MV-4-11 (cell line): Measurements from ENCODE around the gene DZIP1.
"Not testable (repeated sequence)": the region's sequence is repeated elsewhere in the genome, so short reads cannot be mapped to it uniquely, and the experiment has no call there.

Experiments
- DNase-seq: peaks from one replicate; lab custom pipeline; 2025; lab: John Stamatoyannopoulos, UW

The DZIP1 gene, protein sequence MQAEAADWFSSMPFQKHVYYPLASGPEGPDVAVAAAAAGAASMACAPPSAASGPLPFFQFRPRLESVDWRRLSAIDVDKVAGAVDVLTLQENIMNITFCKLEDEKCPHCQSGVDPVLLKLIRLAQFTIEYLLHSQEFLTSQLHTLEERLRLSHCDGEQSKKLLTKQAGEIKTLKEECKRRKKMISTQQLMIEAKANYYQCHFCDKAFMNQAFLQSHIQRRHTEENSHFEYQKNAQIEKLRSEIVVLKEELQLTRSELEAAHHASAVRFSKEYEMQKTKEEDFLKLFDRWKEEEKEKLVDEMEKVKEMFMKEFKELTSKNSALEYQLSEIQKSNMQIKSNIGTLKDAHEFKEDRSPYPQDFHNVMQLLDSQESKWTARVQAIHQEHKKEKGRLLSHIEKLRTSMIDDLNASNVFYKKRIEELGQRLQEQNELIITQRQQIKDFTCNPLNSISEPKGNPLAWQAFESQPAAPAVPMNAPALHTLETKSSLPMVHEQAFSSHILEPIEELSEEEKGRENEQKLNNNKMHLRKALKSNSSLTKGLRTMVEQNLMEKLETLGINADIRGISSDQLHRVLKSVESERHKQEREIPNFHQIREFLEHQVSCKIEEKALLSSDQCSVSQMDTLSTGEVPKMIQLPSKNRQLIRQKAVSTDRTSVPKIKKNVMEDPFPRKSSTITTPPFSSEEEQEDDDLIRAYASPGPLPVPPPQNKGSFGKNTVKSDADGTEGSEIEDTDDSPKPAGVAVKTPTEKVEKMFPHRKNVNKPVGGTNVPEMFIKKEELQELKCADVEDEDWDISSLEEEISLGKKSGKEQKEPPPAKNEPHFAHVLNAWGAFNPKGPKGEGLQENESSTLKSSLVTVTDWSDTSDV

DNA sequence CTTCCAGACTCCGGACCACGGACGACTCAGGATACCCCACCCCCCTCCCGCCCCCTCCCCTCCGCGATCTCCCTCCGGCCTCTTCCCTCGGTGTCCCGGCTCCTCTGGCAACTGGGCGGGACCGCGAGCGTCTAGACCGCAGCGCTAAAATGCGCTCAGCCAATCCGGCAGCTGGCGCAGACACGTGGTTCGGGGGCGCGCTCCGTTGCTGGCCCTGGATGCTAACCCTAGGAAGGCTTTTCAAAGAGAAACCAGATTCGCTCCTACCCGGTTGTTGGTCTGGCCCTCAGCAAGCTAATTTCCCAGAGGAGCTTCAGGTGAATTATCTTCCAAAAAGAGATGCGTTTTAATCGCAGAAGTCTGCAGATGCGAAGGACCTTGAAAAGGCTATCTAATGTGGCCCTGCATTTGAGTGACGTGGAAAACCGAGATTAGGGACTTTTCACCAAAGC is at the start of gene DZIP1:
Gene DZIP1, minus strand, starts transcription at position 106 of the 452 bp plus-strand sequence. CDS start 2,677 bp downstream, outside the sequence.
- no peak for DNase-seq

DNA sequence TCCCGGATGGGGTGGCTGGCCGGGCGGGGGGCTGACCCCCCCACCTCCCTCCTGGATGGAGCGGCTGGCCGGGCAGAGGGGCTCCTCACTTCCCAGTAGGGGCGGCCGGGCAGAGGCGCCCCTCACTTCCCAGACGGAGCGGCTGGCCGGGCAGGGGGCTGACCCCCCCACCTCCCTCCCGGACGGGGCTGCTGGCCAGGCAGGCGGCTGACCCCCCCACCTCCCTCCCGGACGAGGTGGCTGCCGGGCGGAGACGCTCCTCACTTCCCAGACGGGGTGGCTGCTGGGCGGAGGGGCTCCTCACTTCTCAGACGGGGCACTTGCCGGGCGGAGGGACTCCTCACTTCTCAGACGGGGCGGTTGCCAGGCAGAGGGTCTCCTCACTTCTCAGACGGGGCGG is 46.5 kb upstream of the DZIP1 start:
- DNase-seq: not testable (repeated sequence)

DNA sequence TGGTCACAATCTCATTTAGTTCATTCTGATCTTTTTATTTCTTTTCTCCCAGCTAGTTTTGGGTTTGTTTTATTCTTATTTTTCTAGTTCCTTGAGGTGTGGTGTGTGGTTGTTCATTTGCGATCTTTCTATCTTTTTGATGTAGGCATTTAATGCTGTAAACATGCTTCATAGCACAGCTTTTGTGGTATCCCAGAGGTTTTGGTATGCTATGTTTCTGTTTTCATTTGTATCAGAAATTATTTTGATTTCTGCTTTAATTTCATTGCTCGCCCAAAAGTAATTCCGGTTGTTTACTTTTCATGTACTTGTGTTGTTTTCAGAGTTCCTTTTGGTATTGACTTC is 45.0 kb upstream of the DZIP1 start:
- DNase-seq: no peak

DNA sequence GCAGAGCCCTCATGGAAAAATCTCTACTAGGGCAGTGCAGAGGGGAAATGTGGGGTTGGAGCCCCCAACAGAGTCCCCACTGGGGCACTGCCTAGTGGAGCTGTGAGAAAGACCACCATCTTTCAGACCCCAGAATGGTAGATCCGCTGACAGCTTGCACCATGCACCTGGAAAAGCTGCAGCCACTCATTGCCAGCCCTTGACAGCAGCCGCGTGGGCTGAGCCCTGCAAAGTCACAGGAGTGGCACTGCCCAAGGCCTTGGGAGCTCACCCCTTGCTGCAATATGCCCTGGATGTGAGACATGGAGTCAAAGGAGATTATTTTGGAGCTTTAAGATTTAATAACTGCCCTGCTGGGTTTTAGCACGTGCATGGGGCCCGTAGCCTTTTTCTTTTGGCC is 40.5 kb upstream of the DZIP1 start:
- DNase-seq: not testable (repeated sequence)

DNA sequence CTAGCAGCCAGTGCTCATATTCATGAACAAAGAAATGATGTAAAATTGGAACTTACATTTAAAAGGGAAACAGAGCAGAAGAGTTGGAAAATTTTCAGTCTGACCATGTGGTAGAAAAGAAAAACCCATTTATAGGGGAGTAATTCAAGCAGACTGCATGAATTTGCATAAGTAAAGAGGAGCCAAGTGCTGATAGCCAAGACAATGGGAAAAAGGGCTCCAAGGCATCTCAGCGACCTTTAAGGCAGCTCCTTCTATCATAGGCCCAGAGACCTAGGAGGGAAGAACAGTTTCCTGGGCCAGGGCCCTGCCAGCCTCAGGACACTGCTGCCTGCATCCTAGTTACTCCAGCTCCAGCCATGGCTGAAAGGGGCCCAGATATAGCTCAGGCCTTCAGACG is 39.9 kb upstream of the DZIP1 start:
- DNase-seq: no peak

DNA sequence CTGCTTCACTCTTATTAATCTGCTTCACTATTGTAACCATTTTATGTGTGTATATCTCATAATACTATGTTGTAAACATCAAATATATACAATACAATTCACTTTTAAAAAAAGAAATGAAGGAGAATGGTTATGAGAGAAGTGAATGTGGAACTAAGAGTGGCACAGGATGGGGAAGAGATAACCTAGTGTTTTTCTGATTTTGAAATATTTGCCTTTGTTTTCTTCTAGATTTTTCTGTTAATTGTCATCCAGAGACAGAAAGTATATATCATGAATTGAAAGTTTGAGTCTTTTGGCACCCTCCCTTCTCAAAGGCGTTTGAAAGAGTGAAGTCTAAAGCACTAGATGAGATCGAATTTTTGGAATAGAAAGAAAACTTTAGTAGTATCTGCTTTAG is 35.2 kb upstream of the DZIP1 start:
- DNase-seq: peak; percentile 46

DNA sequence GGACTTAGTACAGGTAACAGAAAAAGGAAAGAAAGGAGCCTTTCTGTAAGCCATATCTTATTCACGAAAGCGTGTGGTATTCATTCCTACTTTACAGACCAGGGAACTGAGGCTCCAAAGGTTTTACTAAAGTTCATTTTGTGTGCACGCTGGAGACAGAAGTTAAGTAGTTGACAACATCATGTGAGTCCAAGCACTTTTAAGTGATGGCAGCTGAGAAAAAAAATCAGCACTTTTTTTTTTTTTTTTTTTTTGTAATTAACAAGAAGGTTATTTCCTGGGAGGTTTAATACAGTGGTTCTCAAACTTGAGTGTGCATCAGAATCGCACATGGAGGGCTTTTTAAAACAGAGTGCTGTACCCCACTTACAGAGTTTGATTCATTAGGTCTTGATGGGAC is 34.5 kb upstream of the DZIP1 start:
- DNase-seq: no peak

DNA sequence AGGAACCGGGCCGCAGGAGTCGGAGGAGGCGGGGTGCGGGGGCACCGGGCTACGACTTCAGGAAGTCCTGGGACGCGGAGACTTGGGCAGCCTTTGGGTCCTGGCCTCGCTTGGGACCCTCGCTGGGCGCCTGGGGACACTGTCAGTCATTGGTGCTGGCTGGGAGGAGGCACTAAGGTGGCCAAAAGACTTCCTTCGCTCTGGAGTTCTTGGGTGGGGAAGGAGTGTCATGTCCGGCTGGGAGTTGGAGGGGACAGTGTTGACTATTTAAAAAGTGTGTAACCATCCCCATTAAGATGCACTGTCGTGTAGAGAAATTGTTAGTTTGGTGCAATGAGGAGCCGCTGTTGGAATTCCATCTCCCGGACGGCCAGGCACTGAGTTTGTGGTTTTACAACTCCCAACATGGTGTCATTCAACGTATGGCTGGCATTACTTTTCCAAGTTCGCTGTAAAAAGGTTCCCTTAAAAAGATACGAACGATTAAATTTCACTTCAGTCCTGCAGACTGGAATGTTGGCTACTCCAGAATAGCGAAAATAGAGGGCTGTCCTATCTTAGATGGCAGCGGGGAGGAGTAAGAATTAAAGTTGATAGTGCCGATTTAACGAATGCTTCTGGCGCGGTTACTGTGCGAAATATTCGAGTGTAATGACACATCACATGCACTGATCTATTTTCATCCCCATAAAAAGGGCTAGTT is 33.2 kb upstream of the DZIP1 start:
- peak; percentile 5 for DNase-seq

DNA sequence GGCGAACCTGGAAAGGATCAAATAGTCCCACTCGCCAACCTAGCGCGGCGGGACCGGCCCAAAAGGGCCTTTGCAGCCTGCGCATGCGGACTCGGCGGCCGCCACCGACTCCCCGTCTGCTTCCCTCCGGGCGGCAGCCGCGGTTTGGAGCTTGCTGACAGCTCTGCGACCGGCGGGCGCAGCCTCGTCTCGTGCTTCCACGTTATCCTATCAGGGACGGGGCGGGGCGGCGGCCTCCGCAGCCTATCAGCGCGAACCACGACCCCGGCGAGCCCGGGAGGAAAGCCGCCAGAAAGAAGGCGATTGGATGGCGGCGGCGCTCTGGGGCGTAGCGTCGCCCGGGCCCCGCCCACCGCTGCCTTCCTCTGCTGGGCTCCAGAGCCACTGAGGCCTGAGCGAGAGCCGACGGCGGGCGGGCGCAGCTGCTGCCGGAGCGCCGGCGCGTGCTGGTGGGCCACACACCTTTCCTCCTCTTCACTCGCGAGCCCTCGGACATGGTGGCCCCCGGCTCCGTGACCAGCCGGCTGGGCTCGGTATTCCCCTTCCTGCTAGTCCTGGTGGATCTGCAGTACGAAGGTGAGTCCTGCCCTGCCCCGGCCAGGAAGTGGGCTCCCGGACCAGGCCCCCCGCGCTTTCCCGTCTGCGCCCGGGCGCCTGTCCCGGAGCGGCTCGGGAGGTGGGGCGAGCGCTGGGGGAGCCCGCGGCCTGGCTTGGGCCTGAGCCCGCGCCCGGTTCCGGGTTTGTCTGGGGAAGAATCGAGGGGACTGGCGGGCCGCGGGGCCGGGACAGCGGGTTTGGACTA is 32.5 kb upstream of the DZIP1 start, which contains the start of gene DNAJC3:
Gene DNAJC3, plus strand, starts transcription at position 378 of the 802 bp plus-strand sequence. Its CDS starts 117 bp downstream, at position 495.
- DNase-seq: peak; percentile 96

DNA sequence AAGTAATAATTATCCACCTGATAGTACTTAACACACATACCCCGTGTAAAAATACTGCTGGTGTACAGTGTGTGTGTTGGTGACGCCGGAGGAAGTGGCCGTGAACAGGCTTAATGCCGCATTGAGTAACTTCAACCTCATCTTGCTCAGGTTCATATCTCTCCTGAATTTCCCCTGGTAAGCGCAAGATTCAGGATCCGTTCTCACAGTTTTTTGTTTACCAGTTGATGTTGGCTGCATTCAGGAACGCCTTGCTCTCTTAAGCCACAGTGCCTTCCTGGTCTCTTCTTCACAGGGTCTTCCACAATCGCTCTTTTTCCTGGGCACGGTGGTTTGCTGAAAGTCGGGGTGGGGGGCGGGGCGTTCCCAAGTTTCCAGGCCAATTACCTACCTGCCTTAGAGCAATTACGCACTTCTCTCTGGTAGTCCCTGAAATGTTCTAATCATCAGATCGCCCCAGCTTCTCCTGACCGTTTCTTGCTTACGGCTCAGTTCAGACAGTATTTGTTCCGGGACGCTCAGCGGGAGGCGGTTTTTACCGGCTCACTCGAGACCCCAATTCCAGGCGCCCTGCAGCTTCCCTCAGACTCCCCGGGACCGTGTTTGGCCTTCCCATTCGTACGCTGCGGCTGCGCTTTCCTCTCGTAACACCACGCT is 31.7 kb upstream of the DZIP1 start:
- peak; percentile 52 for DNase-seq

DNA sequence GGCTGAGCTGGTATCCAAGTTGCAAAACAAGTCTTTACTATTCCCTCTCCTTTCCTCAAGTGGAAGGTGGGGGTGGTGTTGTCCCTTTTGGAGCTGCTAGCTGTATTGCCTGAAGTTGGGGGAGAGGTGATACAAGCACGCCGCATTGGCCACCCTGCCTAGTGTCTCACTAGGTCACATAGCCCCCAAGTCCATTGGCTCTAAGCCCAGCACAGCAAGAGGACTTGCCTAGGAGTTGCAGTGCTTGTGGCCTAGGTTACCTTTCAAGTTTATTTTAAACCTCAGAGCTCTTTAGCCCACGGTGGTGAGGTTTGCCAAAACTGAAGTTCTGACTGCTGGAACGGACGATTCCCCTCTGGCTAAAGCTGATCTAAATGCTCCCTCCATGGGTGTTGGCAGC is 27.1 kb upstream of the DZIP1 start:
- DNase-seq: no peak

DNA sequence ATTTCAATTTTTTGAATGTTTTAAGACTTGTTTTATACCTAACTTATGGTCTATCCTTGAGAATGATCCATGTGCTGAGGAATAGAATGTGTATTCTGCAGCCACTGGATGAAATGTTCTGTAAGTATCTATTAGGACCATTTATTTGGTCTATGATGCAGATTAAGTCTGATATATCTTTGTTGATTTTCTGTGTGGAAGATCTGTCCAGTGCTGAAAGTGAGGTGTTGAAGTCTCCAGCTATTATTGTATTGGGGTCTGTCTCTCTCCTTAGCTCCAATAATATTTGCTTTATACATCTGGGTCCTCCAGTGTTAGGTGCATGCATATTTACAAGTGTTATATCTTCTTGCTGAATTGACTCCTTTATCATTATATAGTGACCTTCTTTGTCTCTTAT is 22.7 kb upstream of the DZIP1 start:
- DNase-seq: not testable (repeated sequence)

DNA sequence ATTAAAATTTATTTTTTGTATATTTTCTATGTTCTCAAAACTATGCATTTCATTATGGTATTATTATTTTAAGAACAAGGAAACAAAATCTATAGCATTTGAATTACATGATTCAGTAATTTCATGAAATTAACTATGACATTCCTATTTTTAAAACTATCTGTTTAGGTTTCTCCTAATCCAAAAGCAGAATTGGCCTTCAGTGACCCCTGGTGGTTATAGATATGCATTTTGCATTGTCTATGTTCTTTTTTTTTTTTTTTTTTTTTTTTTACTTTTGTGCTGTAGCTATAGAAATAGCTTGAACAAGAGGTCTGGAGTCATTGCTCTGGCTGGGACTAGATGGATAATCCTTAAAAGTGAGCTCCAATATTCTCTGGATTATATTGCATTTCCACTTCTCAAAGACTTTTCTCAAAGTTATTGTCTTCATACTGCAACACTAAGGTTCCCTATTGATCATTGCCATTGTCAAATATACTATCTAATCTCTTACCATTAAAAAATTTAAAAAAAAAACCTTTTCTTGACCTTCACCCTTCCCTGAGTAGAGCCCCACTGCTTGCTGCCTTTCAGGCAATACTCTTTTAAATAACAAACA is 16.6 kb upstream of the DZIP1 start:
- peak; percentile 34 for DNase-seq

DNA sequence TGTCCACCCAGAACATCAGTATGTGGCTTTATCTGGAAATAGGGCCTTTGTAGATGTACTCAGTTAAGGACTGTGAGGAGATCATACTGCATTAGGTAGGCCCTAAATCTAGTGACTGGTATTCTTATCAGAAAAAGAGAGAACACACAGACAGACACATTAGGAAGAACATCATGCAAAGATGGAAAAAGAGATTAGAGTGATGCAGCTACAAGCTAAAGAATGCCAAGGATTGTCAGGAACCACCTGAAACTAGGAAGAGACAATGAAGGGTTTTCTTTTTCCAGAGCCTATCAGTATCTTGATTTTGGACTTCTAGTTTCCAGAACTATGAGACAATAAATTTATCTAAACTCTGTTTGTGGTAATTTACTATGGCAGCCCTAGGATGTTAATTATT is 15.0 kb upstream of the DZIP1 start:
- no peak for DNase-seq

DNA sequence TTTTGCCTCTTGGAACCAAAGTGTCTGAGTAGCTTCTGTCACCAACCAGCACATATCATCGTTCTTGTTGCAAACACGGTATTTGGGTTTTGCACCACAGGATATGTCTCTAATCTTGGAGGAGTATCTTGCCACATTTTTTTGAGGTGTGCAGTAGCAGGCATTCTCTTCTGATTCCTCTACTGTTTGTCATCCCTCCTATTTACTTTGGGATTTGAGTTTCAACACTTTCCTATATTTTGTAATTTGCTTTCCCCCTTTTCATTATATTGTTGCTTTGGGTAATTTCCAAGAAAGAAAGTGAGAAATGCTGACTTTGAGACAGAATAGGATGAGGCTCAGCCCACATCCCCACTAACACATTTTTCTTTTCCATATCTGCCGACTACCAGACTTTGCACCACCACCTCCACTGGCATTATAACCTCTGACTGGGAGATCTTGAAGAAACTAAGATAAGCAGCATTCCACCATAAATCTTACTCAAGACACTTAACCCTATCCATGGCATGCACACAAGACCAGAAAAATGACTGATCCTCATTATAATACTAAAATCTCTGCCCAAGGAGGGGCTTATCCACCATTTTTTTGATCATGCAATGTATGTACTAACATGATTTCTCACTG is 12.0 kb upstream of the DZIP1 start:
- no peak for DNase-seq

DNA sequence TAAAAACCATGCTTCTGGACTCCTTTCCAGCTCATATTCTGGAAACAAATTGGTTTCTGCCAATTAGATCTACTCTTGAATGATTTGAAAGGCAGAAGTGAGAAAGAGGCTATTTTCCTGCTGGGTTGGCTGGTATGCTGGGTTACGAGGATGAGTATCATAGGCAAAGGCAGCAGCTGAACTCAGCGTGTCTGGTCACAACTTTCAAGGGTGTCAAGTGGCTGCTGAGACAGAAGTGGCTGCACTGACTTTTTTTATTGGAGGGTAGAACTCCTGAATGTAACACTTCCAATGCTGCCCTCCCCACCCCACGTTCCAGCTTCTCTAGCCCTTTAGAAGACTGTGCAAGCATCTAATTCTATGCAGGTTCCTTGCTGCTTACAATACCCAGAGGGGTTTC is 8.3 kb upstream of the DZIP1 start:
- no peak for DNase-seq

DNA sequence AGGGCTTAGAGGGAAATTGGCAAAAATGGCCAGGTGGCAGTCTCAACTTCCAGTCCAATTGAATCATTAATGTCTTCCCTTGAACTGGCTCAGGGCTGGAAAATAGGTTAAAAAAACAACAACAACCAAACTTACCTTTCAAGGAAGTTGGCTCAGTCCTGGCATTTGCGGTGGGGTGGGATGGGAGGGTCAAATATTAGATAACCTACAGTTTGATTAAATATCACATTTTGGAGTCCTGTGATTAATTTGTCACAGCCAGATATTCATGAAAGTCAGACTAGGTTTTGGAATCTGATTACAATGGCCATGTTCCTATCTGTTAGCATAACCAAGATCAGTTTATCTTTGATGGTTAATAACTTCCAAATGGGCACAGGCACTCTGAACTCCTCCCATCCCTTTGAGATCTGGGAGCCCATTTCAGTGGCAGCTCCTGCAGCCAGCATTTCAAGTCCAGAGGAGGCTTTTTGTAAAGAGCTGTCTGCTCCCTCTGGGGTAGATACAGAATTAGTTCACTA is 7.8 kb upstream of the DZIP1 start:
- DNase-seq: no peak

DNA sequence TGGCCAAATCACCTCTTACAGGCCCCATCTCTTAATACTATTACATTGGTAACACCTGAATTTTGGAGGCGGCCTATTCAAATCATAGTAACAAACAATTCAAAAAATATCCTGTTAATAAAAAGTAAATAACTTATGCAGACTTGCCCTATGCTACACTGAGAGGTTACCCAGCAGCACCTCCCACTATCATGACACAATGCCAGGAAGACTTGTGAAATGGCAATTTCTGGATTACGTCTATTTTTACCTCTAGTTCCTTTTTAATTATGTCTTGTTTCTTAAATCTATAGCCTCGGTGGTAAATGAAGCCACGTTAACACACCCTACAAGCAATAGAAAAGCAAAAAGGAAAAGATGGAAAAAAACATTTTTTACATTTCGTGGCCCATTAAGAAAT is 6.2 kb upstream of the DZIP1 start:
- peak; percentile 26 for DNase-seq

DNA sequence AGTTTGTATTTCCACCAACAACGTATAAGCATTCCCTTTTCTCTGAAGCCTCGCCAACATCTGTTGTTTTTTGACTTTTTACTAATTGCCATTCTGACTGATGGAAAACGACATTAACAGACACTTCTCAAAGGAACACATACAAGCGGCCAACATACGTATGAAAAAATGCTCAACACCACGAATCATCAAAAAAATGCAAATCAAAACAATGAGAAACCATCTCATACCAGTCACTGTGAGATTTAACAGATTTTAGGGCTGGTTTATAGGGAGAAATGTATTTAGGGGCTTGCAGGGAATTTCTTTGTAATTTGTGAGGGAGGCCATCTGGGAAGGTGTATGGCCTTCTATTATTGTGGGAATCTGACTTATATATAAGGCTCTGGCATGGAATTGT is 2.8 kb upstream of the DZIP1 start:
- no peak for DNase-seq
